SK-N-SH (cell line): Measurements from ENCODE around the gene DNAH9. TPM values are rescaled to one million over a fixed set of nuclear protein-coding genes. Genes with fewer than 3 reads are reported as not detected.

ENCODE experiments used
- CTCF ChIA-PET: fragments of 300-600, 350-600 bp; formaldehyde crosslinking; extraction: SDS; loops from one replicate; lab custom pipeline; 2021; lab: Yijun Ruan, JAX
- POLR2A ChIA-PET: fragments of 350-600 bp; sonication (Branson Sonifier 250); formaldehyde crosslinking; extraction: SDS; loops from one replicate; lab custom pipeline; 2020; ENCODE audit warnings: antibody characterized with exemption, inconsistent platforms; lab: Yijun Ruan, JAX
- DNase-seq: peaks from one replicate; pipeline ENCODE4 v3.0.0; 2012
- H2AFZ ChIP-seq: fragments of 200-600 bp; sonication (generic); 2 replicates; pipeline ENCODE4 v1.8.1; 2016; ENCODE audit warnings: antibody characterized with exemption, mild to moderate bottlenecking, low read depth
- H3F3A ChIP-seq: fragments of 200-600 bp; sonication (generic); replicated peaks from 2 replicates; pipeline ENCODE3; 2016; ENCODE audit warnings: antibody characterized with exemption, mild to moderate bottlenecking; ENCODE audit not compliant: insufficient read depth
- H3K27ac ChIP-seq, 2 experiments: fragments of 200-500 bp in 1 of 2; fragments of 200-600 bp in 1 of 2; sonication (Bioruptor generic) in 1 of 2; sonication (generic), shearing (Covaris generic) in 1 of 2; 2 replicates each; pipeline versions ENCODE4 v1.5.1 to v1.6.1; 2014 to 2016; ENCODE audit warnings: low read depth in 2 of 2, inconsistent platforms in 1 of 2, low read length in 1 of 2, mild to moderate bottlenecking in 1 of 2, mixed read lengths in 1 of 2
- H3K27me3 ChIP-seq: fragments of 200-600 bp; sonication (generic), shearing (Covaris generic); 2 replicates; pipeline ENCODE4 v1.6.1; 2016; ENCODE audit warnings: mixed run types; ENCODE audit not compliant: insufficient read depth
- H3K36me3 ChIP-seq, 2 experiments: fragments of 200-500 bp in 1 of 2; fragments of 200-600 bp in 1 of 2; sonication (Bioruptor generic) in 1 of 2; sonication (generic) in 1 of 2; replicated peaks in 1 of 2; 2 replicates each; pipeline versions ENCODE3 to v1.5.1; 2014 to 2016; ENCODE audit warnings: low read length in 1 of 2, mild to moderate bottlenecking in 1 of 2; ENCODE audit not compliant: insufficient read depth in 2 of 2, control insufficient read depth in 1 of 2
- H3K4me1 ChIP-seq, 2 experiments: fragments of 200-500 bp in 1 of 2; fragments of 200-600 bp in 1 of 2; sonication (Bioruptor generic) in 1 of 2; sonication (generic), shearing (Covaris generic) in 1 of 2; 2 replicates each; pipeline versions ENCODE4 v1.5.1 to v1.6.1; 2014 to 2016; ENCODE audit warnings: low read depth in 1 of 2, low read length in 1 of 2, mixed run types in 1 of 2; ENCODE audit not compliant: insufficient read depth in 2 of 2, control insufficient read depth in 1 of 2
- H3K4me2 ChIP-seq: fragments of 200-600 bp; sonication (generic), shearing (Covaris generic); 2 replicates; pipeline ENCODE4 v1.6.1; 2017; ENCODE audit warnings: mixed run types
- H3K4me3 ChIP-seq, 2 experiments: fragments of 200-500 bp in 1 of 2; fragments of 200-600 bp in 1 of 2; sonication (Bioruptor generic) in 1 of 2; sonication (generic), shearing (Covaris generic) in 1 of 2; 2 replicates each; pipeline versions ENCODE4 v1.5.1 to v1.8.1; 2014 to 2016; ENCODE audit warnings: low read depth in 2 of 2, inconsistent platforms in 1 of 2, low read length in 1 of 2, mild to moderate bottlenecking in 1 of 2, mixed read lengths in 1 of 2, moderate library complexity in 1 of 2
- H3K79me2 ChIP-seq: fragments of 200-600 bp; sonication (generic); 2 replicates; pipeline ENCODE4 v1.8.1; 2017; ENCODE audit warnings: mild to moderate bottlenecking; ENCODE audit not compliant: insufficient read depth
- H3K9ac ChIP-seq: fragments of 200-600 bp; sonication (generic); 2 replicates; pipeline ENCODE4 v1.6.1; 2017; ENCODE audit warnings: mixed run types
- H3K9me2 ChIP-seq: fragments of 200-600 bp; sonication (generic); 2 replicates; pipeline ENCODE4 v1.6.1; 2017; ENCODE audit warnings: mixed run types
- H3K9me3 ChIP-seq: fragments of 200-600 bp; sonication (generic); 2 replicates; pipeline ENCODE4 v1.6.1; 2017; ENCODE audit warnings: mixed run types, mild to moderate bottlenecking, moderate library complexity
- H4K20me1 ChIP-seq: fragments of 200-600 bp; sonication (generic); 2 replicates; pipeline ENCODE4 v1.6.1; 2017; ENCODE audit warnings: mild to moderate bottlenecking, mixed run types; ENCODE audit not compliant: insufficient read depth
- CHD2 ChIP-seq: fragments of 150-350 bp; IDR thresholded peaks from 2 replicates; pipeline ENCODE4 v1.6.1; 2018; ENCODE audit warnings: low read length; ENCODE audit not compliant: partially characterized antibody
- CTCF ChIP-seq: fragments of 200-600 bp; sonication (generic); IDR thresholded peaks from 2 replicates; pipeline ENCODE4 v1.6.1; 2017; ENCODE audit warnings: antibody characterized with exemption, mild to moderate bottlenecking, moderate library complexity
- EZH2phosphoT487 ChIP-seq: fragments of 200-600 bp; sonication (generic); IDR thresholded peaks from 2 replicates; pipeline ENCODE4 v1.6.1; 2017; ENCODE audit warnings: low read depth, mixed run types, mild to moderate bottlenecking, antibody characterized with exemption, moderate library complexity, borderline replicate concordance
- GATA2 ChIP-seq: sonication (generic); formaldehyde crosslinking; IDR thresholded peaks from 2 replicates; pipeline ENCODE4 v1.5.0; 2020; ENCODE audit warnings: mild to moderate bottlenecking, missing genetic modification reagents
- IRF3 ChIP-seq: fragments of 150-350 bp; IDR thresholded peaks from 2 replicates; pipeline ENCODE4 v1.6.1; 2016; ENCODE audit warnings: mild to moderate bottlenecking, low read depth, low read length
- JUND ChIP-seq: IDR thresholded peaks from 2 replicates; pipeline ENCODE4 v1.4.0; 2012
- MAX ChIP-seq: IDR thresholded peaks from 2 replicates; pipeline ENCODE4 v1.4.0; 2012; ENCODE audit warnings: low read depth
- MEF2A ChIP-seq: IDR thresholded peaks from 2 replicates; pipeline ENCODE4 v1.4.0; 2012; ENCODE audit warnings: low read depth, borderline replicate concordance
- MXI1 ChIP-seq: IDR thresholded peaks from 2 replicates; pipeline ENCODE4 v1.6.1; 2012; ENCODE audit warnings: mild to moderate bottlenecking, low read depth, low read length, improper control_type of control experiment
- NFIC ChIP-seq: IDR thresholded peaks from 2 replicates; pipeline ENCODE4 v1.4.0; 2012; ENCODE audit warnings: borderline replicate concordance
- NRF1 ChIP-seq: IDR thresholded peaks from 2 replicates; pipeline ENCODE4 v1.6.1; 2012; ENCODE audit warnings: low read depth, mild to moderate bottlenecking, low read length
- RCOR1 ChIP-seq: fragments of 150-350 bp; IDR thresholded peaks from 2 replicates; pipeline ENCODE4 v1.6.1; 2017; ENCODE audit warnings: antibody characterized with exemption, low read length
- RFX5 ChIP-seq: IDR thresholded peaks from 2 replicates; pipeline ENCODE4 v1.6.1; 2012; ENCODE audit warnings: mild to moderate bottlenecking, improper control_type of control experiment, low read length
- RXRA ChIP-seq: IDR thresholded peaks from 2 replicates; pipeline ENCODE4 v1.4.0; 2012; ENCODE audit warnings: low read depth, mild to moderate bottlenecking, borderline replicate concordance
- SMC3 ChIP-seq: IDR thresholded peaks from 2 replicates; pipeline ENCODE4 v1.6.1; 2012; ENCODE audit warnings: low read depth, low read length, improper control_type of control experiment
- USF1 ChIP-seq: IDR thresholded peaks from 2 replicates; pipeline ENCODE4 v1.4.0; 2012; ENCODE audit warnings: low read depth, borderline replicate concordance
- USF2 ChIP-seq: fragments of 150-350 bp; IDR thresholded peaks from 2 replicates; pipeline ENCODE4 v1.6.1; 2017; ENCODE audit warnings: antibody characterized with exemption, low read length, low read depth, borderline replicate concordance
- ZBTB33 ChIP-seq: IDR thresholded peaks from 2 replicates; pipeline ENCODE4 v1.4.0; 2012; ENCODE audit warnings: low read depth, borderline replicate concordance
- WGBS: methylation state at CpG from one replicate; pipeline ENCODE4 v1.1.6; 2017; ENCODE audit warnings: low lambda C conversion rate; 5-methylcytosine and 5-hydroxymethylcytosine counted together
- polyA plus RNA-seq, 3 experiments: library from polyadenylated mRNA; depleted of rRNA; stranded (reverse); fragments of >200 nt; gene quantifications; 2 replicates each; pipeline ENCODE4 v1.2.3, GENCODE V29; 2012

The DNAH9 gene
- polyA plus RNA-seq, 1 of the 3 experiments (the other 2 are of a cell fraction): not detected

GRCh38 chr17:11580677-11581076 lies 17.6 kb upstream of the DNAH9 start (continued):
- no peak for TF ChIP-seq MAX
- TF ChIP-seq RXRA: no peak
- TF ChIP-seq MXI1: no peak
- no peak for TF ChIP-seq EZH2phosphoT487
- no peak for TF ChIP-seq GATA2 (CRISPR knock-in tag)
- TF ChIP-seq MEF2A: no peak
- TF ChIP-seq CTCF: no peak

GRCh38 chr17:11582217-11582616 lies 16.1 kb upstream of the DNAH9 start:
- Histone ChIP-seq H3K4me3 (no peak overlapping the region), H3K4me1 (no peaks in the 10 kb centered on the region), H3K27ac (no peak overlapping the region), H3K36me3 (no peaks in the 10 kb centered on the region), H3K79me2 (no peaks in the 10 kb centered on the region), H2AFZ (no peak overlapping the region), H3F3A (no peaks in the 10 kb centered on the region), H4K20me1 (no peaks in the 10 kb centered on the region), H3K27me3 (no peaks in the 10 kb centered on the region), H3K9ac (no peak overlapping the region), H3K9me3 (no peaks in the 10 kb centered on the region), H3K9me2 (no peaks in the 10 kb centered on the region), H3K4me2 (no peak overlapping the region)
- TF ChIP-seq RCOR1 (no peak), MXI1 (no peak), MEF2A (no peak), IRF3 (no peak), USF1 (no peak), NFIC (no peak), USF2 (no peak), GATA2 (CRISPR knock-in tag) (no peak), RFX5 (no peak), ZBTB33 (no peak), EZH2phosphoT487 (no peak), CHD2 (no peak), JUND (no peak), SMC3 (no peak), CTCF (no peak), NRF1 (no peak)
- WGBS: 10% methylated on average over 2 of the region's 5 CpGs
- DNase-seq: no peak
- ChIA-PET CTCF (interaction anchor here (1.0 to 1.3 kb wide), 2 partner anchors 55 to 62 kb away, joined by 3 to 5 read pairs; no protein-coding TSS in a partner anchor), POLR2A (no interaction called here)
